Measurements from ENCODE around the gene LGMN. TPM values are rescaled to one million over a fixed set of nuclear protein-coding genes. Genes with fewer than 3 reads are reported as not detected.
A peak's percentile ranks its signal among the peaks of the same experiment; 100 is the strongest.

The LGMN gene
- total and polyA plus RNA-seq, 8 donors: 18.5 to 60.1 (median 33.0) TPM

DNA sequence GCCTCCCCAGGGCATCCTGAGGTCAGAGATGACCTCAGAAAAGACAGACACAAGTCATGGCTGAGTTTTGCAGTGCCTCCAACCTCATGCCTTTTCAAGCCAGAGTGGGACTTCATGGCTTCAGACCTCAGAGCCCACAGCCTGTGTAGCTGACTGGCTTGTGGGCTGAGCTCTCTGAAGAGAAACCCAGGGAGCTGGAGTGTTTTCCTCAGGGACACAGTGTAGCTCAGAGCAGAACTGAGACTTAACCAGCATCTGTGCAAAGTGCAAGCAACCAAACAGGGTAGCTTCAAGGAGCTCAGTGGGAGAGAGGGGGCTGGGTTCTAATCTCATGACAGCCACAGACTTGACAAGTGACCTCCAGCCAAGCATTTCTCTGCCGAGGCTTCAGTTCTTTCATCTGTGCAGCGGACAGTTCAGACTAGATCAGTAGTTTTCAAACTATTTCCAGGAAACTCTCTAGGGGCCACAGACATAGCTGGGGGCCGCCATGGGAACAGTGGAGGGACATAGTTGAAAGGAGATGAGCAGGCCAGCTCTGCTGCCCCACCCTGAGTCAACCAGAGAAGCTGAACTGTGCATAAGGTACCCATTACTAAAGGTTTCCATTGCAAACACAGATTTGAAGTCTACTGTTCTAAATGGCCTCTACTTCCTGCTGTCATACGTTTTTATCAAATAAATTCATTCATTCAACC is 80.0 kb downstream of the LGMN start:
- no peak for DNase-seq
- TF ChIP-seq, protein P1, sequence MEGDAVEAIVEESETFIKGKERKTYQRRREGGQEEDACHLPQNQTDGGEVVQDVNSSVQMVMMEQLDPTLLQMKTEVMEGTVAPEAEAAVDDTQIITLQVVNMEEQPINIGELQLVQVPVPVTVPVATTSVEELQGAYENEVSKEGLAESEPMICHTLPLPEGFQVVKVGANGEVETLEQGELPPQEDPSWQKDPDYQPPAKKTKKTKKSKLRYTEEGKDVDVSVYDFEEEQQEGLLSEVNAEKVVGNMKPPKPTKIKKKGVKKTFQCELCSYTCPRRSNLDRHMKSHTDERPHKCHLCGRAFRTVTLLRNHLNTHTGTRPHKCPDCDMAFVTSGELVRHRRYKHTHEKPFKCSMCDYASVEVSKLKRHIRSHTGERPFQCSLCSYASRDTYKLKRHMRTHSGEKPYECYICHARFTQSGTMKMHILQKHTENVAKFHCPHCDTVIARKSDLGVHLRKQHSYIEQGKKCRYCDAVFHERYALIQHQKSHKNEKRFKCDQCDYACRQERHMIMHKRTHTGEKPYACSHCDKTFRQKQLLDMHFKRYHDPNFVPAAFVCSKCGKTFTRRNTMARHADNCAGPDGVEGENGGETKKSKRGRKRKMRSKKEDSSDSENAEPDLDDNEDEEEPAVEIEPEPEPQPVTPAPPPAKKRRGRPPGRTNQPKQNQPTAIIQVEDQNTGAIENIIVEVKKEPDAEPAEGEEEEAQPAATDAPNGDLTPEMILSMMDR (IDR thresholded peaks at IDR 0.05): no peak
- intact Hi-C loops (cut with DNase I): no loop called here
- H3K36me3 ChIP-seq: no peaks in the 10 kb centered on the region
- WGBS, 2 donors: 55 to 65% methylated on average over 4 of the region's 4 CpGs
- no peaks in the 10 kb centered on the region for H3K9me3 ChIP-seq
- no peak overlapping the region for H3K4me3 ChIP-seq
- no peak for FAIRE-seq
- no peaks in the 10 kb centered on the region for H3K27me3 ChIP-seq
- no peaks in the 10 kb centered on the region for H3K4me1 ChIP-seq
- no peak for ATAC-seq
- no peak overlapping the region for H3K27ac ChIP-seq

DNA sequence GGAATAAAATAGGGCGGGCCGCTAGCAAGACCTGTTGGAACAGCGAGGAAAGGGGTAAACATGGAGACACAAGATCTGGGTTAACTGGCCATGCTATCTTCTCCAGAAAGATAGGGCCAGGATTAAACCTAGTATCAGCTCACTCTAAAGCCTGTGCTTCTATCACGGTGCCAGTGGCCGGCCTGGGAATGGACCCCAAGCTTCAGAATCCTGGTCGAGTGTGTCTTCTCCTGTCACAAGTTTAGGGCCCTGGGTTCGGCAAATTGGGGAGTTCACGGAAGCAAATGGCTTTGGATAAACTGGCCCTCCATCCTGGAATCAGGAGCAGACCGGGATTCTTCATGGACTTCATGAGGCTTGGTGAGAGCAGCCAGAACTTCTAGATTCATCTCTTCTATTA is 82.2 kb downstream of the LGMN start:
- DNase-seq (no peak), ATAC-seq (no peak), FAIRE-seq (no peak)
- Histone ChIP-seq H3K4me3 (no peak overlapping the region), H3K4me1 (no peaks in the 10 kb centered on the region), H3K36me3 (no peaks in the 10 kb centered on the region), H3K27me3 (no peaks in the 10 kb centered on the region), H3K27ac (peak overlapping the region in 1 of 4 donors; percentile 11), H3K9me3 (no peaks in the 10 kb centered on the region)
- TF ChIP-seq, protein P1 (IDR thresholded peaks at IDR 0.05): no peak
- intact Hi-C loops (cut with DNase I): no loop called here
- WGBS, 2 donors: 91 to 94% methylated on average over 9 of the region's 9 CpGs

DNA sequence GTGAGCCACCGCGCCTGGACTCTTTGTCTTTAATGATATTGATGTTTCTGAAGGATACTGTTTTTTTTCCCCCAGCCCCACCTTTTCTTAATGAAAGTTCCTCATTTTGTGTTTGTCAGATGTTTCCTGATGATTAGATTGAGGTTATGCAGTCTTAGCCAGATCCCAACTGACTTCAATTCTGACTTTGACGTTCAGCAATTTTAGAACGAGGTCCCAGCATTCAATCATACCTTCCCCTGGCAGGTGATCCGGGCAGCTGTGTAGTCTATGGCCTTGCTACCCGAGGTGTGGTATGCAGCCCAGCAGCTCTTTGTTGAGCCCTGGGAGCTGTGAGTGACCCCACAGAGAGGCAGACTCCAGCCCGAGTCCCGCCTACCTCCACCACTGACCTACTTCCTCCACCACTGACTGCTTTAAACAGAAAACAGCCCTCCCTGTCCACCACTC is 82.7 kb downstream of the LGMN start:
- TF ChIP-seq, protein P1 (IDR thresholded peaks at IDR 0.05): no peak
- ATAC-seq (peak in 2 of 4 donors; percentile 49 to 80), FAIRE-seq (no peak), DNase-seq (no peak)
- Histone ChIP-seq H3K27me3 (no peaks in the 10 kb centered on the region), H3K9me3 (no peaks in the 10 kb centered on the region), H3K27ac (peak overlapping the region in 1 of 4 donors; percentile 11), H3K4me3 (no peak overlapping the region), H3K36me3 (no peaks in the 10 kb centered on the region), H3K4me1 (no peaks in the 10 kb centered on the region)
- 50 to 59% methylated on average over 8 of the region's 8 CpGs for WGBS, 2 donors
- intact Hi-C loops (cut with DNase I): no loop called here

DNA sequence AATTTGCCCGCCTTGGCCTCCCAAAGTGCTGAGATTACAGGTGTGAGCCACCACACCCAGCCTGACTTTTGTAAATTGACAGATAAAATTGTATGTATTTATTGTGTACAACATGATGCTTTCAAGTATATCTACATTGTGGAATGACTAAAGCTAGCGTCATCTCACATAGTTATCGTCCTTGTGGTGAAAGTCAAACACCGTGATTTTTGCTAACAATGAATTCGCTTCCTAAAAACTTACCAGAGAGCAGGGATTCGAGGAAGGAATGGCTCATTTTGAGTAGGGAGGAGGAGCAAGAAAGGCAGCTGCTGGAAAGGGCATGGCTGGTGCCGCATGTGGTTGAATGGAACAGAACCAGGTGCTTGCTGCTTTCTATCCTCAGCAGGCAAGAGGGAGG is 85.4 kb downstream of the LGMN start:
- no peaks in the 10 kb centered on the region for H3K36me3 ChIP-seq
- no peak overlapping the region for H3K27ac ChIP-seq
- no peak for FAIRE-seq
- TF ChIP-seq, protein P1 (IDR thresholded peaks at IDR 0.05): no peak
- H3K4me1 ChIP-seq: no peaks in the 10 kb centered on the region
- intact Hi-C loops (cut with DNase I): no loop called here
- H3K27me3 ChIP-seq: no peaks in the 10 kb centered on the region
- WGBS, 2 donors: 83 to 87% methylated on average over 7 of the region's 7 CpGs
- no peak overlapping the region for H3K4me3 ChIP-seq
- DNase-seq: no peak
- no peaks in the 10 kb centered on the region for H3K9me3 ChIP-seq
- no peak for ATAC-seq

DNA sequence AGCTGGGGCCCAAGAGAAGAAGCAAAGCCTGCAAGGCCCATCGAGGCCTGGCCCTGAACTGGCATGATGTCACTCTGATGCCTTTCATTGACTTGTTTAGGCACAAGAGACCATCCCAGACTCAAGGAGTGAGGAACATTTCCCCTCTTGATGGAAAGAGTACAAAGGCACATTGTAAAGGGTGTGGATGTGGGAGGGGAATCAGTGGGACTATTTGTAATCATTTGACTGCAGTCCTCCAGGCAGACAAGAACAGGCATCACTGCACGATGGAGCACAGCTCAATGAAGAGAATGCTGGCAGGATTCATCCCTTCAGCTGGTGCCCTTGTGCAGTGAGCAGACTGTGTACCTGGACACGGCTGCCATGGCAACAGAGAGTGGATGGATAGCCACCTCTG is 87.9 kb downstream of the LGMN start:
- H3K36me3 ChIP-seq: no peaks in the 10 kb centered on the region
- ATAC-seq (no peak), FAIRE-seq (no peak)

More for the DNA sequence above, 87.9 kb downstream of the LGMN start:
- Histone ChIP-seq H3K27ac (peak overlapping the region in 1 of 4 donors; percentile 21), H3K4me3 (no peak overlapping the region), H3K9me3 (no peaks in the 10 kb centered on the region), H3K27me3 (no peaks in the 10 kb centered on the region), H3K4me1 (no peaks in the 10 kb centered on the region)
- intact Hi-C loops (cut with DNase I): no loop called here
- WGBS, 2 donors: 65 to 69% methylated on average over 3 of the region's 3 CpGs
- TF ChIP-seq, protein P1 (IDR thresholded peaks at IDR 0.05): no peak
- DNase-seq: no peak
